Activated CD4-positive, alpha-beta T cell treated with anti-CD3 and anti-CD28 coated beads, Interleukin-2, amount 10 ng/mL, durations not matched to agents 7 days and 5 days (primary cell): ENCODE results near the gene DGKZ. TPM values are rescaled to one million over a fixed set of nuclear protein-coding genes. Genes with fewer than 3 reads are reported as not detected.

Experiments used
- CTCF ChIA-PET: fragments of 350-600 bp; sonication (Branson Sonifier 250); formaldehyde crosslinking; loops from one replicate; lab custom pipeline; 2021; ENCODE audit warnings: antibody characterized with exemption; lab: Charles Lee
- POLR2A ChIA-PET: fragments of 350-600 bp; sonication (Branson Sonifier 250); formaldehyde crosslinking; loops from one replicate; lab custom pipeline; 2021; ENCODE audit warnings: antibody characterized with exemption; lab: Charles Lee
- DNase-seq: peaks from one replicate; pipeline ENCODE4 v3.0.0-alpha.2; 2020
- H3K27ac Mint-ChIP-seq: one replicate; pipeline ENCODE4 v1.8.0; 2021; ENCODE audit warnings: mild to moderate bottlenecking, moderate library complexity, mixed read lengths
- H3K27me3 Mint-ChIP-seq: one replicate; pipeline ENCODE4 v1.8.0; 2021; ENCODE audit warnings: mixed read lengths
- H3K36me3 Mint-ChIP-seq: one replicate; pipeline ENCODE4 v1.8.0; 2021; ENCODE audit warnings: low read depth, mixed read lengths
- H3K4me1 Mint-ChIP-seq: one replicate; pipeline ENCODE4 v1.8.0; 2021; ENCODE audit warnings: mixed read lengths
- H3K4me3 Mint-ChIP-seq: one replicate; pipeline ENCODE4 v1.8.0; 2021; ENCODE audit warnings: mild to moderate bottlenecking, moderate library complexity, mixed read lengths
- H3K9me3 Mint-ChIP-seq: one replicate; pipeline ENCODE4 v1.8.0; 2021; ENCODE audit warnings: mixed read lengths
- total RNA-seq, 2 experiments: library from RNA; stranded (reverse); gene quantifications; one replicate each; pipeline ENCODE4 v1.2.3, GENCODE V29; 2021

DGKZ gene
- total RNA-seq, 2 experiments from 2014 or later = 178 to 187 TPM

- ChIA-PET CTCF (interaction anchor here (4.4 kb wide), 1 partner anchor 29 kb away, joined by 21 read pairs; no protein-coding TSS in a partner anchor), POLR2A (no interaction called here)
- Mint-ChIP-seq H3K27ac (peak within 1 kb of the TSS; percentile 57), H3K4me3 (peak within 1 kb of the TSS; percentile 69), H3K27me3 (peaks cover 20% of the 10 kb centered on the region), H3K9me3 (no peaks in the 10 kb centered on the region), H3K4me1 (peaks cover 11% of the 10 kb centered on the region), H3K36me3 (peaks cover 28% of the 10 kb centered on the region)
- DNase-seq = no peak
Observed at GRCh38 chr11:46381048-46381818, 34.0 kb downstream of the DGKZ start, which contains the start of gene MDK. TSS of gene MDK (plus strand) at chr11:46381669. CDS start at chr11:46382058, 389 bp downstream.

DNA sequence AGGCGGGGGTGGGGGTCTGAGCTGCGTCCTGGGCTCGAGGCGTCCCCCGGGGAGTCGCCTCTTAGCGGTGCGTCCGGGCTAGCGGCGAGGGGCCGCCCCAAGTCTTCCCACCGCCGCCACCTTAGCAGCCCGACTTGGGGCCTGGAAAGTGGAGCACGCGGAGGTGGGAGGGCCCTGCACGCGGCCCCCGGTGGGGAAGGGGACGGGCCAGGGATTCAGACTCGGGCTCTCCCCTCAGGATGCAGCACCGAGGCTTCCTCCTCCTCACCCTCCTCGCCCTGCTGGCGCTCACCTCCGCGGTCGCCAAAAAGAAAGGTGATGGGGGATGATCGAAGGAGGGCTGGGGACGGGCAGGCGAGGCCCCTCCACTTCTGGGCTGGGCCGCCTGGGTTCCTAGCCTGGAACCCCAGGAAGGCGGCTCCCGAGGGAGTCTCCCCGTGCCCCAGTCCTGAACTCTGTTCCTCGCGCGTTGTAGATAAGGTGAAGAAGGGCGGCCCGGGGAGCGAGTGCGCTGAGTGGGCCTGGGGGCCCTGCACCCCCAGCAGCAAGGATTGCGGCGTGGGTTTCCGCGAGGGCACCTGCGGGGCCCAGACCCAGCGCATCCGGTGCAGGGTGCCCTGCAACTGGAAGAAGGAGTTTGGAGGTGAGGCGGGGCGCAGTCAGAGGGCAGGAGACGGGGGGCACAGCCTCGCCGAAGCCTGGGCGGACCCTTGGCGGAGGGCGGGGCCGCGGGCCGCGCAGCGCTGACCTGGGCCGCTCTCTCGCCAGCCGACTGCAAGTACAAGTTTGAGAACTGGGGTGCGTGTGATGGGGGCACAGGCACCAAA, 34.8 kb downstream of the DGKZ start:
- H3K4me1 Mint-ChIP-seq = peaks cover 11% of the 10 kb centered on the region

DNA sequence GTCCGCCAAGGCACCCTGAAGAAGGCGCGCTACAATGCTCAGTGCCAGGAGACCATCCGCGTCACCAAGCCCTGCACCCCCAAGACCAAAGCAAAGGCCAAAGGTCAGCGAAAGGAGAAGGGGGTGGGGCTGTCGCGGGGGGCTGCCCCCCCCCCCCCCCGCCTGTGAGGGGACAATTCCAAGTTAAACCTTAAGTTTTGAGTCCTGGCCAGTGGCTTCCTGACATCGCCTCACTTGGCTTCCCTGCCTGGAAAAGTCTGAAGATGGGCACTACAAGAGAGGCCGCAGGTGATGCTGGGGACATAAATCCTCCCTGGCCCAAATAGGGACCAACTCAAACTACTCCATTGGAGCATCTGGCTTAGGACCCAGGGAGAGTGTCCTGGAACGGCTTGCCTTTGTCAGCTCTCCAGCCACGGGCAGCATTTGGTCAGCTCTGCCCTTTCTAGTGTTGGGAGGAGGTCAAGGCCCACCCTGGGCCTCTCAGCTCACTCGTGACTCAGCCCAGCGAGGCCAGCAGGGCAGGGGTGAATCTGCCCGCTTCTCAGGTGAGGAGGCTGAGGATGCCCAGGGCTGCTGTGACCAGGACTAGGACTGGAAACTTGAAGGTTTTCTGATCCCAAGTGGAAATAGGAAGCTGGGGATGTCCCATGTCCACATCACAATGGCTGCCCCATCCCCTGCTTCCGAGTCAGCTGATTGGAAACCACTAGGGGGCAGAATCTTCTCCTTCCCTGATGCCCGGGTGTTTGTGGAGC, 35.6 kb downstream of the DGKZ start:
- Mint-ChIP-seq H3K27me3 (peaks cover 32% of the 10 kb centered on the region), H3K4me1 (peaks cover 15% of the 10 kb centered on the region), H3K4me3 (no peak overlapping the region), H3K36me3 (peaks cover 12% of the 10 kb centered on the region), H3K27ac (no peak overlapping the region), H3K9me3 (no peaks in the 10 kb centered on the region)
- no peak for DNase-seq
- POLR2A ChIA-PET = no interaction called here
- CTCF ChIA-PET = interaction anchor here (1.2 to 1.5 kb wide), 3 partner anchors 10 to 33 kb away, joined by 4 to 5 read pairs (median 4); no protein-coding TSS in a partner anchor

More for the DNA sequence above, 34.8 kb downstream of the DGKZ start:
- CTCF ChIA-PET = interaction anchor here (1.2 kb wide), 1 partner anchor 32 kb away, joined by 4 read pairs; no protein-coding TSS in a partner anchor
- H3K27ac Mint-ChIP-seq = no peak overlapping the region
- peak overlapping the region; percentile 58 for H3K4me3 Mint-ChIP-seq
- POLR2A ChIA-PET = no interaction called here
- no peak for DNase-seq
- H3K27me3 Mint-ChIP-seq = peaks cover 28% of the 10 kb centered on the region
- peaks cover 20% of the 10 kb centered on the region for H3K36me3 Mint-ChIP-seq
- no peaks in the 10 kb centered on the region for H3K9me3 Mint-ChIP-seq

DNA sequence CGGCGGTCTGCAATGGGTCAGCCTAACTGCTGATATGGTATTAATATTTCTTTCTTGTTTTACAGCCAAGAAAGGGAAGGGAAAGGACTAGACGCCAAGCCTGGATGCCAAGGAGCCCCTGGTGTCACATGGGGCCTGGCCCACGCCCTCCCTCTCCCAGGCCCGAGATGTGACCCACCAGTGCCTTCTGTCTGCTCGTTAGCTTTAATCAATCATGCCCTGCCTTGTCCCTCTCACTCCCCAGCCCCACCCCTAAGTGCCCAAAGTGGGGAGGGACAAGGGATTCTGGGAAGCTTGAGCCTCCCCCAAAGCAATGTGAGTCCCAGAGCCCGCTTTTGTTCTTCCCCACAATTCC, 36.1 kb downstream of the DGKZ start:
- Mint-ChIP-seq H3K4me1 (peaks cover 21% of the 10 kb centered on the region), H3K36me3 (peaks cover 7% of the 10 kb centered on the region), H3K27me3 (peaks cover 38% of the 10 kb centered on the region), H3K27ac (no peak overlapping the region), H3K9me3 (no peaks in the 10 kb centered on the region), H3K4me3 (no peak overlapping the region)
- DNase-seq = no peak
- POLR2A ChIA-PET = no interaction called here
- CTCF ChIA-PET = interaction anchor here (0.6 to 1.5 kb wide), 4 partner anchors 9 to 212 kb away, joined by 3 to 5 read pairs (median 4); no protein-coding TSS in a partner anchor

GRCh38 chr11:46383974-46384701, 36.9 kb downstream of the DGKZ start:
- no peak overlapping the region for H3K27ac Mint-ChIP-seq
- DNase-seq = no peak
- peaks cover 4% of the 10 kb centered on the region for H3K36me3 Mint-ChIP-seq
- peaks cover 22% of the 10 kb centered on the region for H3K4me1 Mint-ChIP-seq
- CTCF ChIA-PET = interaction anchor here (0.6 to 1.5 kb wide), 4 partner anchors 8 to 211 kb away, joined by 3 to 5 read pairs (median 4); no protein-coding TSS in a partner anchor
- H3K27me3 Mint-ChIP-seq = peaks cover 46% of the 10 kb centered on the region
- no peak overlapping the region for H3K4me3 Mint-ChIP-seq
- POLR2A ChIA-PET = no interaction called here
- no peaks in the 10 kb centered on the region for H3K9me3 Mint-ChIP-seq

GRCh38 chr11:46385169-46386004, 38.1 kb downstream of the DGKZ start:
- DNase-seq = no peak
- CTCF ChIA-PET = interaction anchor here (0.7 to 1.1 kb wide), 2 partner anchors 34 to 130 kb away, joined by 3 to 4 read pairs; no protein-coding TSS in a partner anchor
- H3K4me1 Mint-ChIP-seq = peaks cover 23% of the 10 kb centered on the region
- H3K4me3 Mint-ChIP-seq = no peak overlapping the region
- H3K36me3 Mint-ChIP-seq = peaks cover 2% of the 10 kb centered on the region
- peaks cover 58% of the 10 kb centered on the region for H3K27me3 Mint-ChIP-seq
- H3K9me3 Mint-ChIP-seq = no peaks in the 10 kb centered on the region
- POLR2A ChIA-PET = no interaction called here
- H3K27ac Mint-ChIP-seq = no peak overlapping the region

DNA sequence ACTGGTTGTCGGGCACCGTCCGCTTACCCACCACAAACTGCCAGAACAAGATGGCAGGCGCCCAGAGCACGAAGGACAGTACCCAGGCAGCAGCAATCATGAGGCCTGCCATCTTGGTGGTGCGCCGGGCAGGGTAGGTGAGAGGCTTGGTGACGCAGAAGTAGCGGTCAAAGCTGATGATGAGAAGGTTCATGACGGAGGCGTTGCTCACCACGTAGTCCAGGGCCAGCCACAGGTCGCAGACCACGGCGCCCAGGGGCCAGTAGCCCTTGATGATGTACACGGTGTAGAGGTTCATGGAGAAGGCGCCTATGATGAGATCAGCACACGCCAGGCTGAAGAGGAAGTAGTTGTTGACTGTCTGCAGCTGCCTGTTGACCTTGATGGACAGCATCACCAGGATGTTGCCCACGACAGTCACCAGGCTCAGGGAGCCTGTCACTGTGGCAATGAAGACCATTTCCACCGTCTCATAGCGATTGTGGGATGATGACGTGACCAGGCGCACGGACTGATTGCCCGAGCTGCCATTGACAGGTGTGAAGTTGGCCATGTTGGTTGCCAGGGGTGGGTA, 38.8 kb downstream of the DGKZ start:
- Mint-ChIP-seq H3K27me3 (peaks cover 65% of the 10 kb centered on the region), H3K4me1 (peaks cover 23% of the 10 kb centered on the region), H3K27ac (no peak overlapping the region), H3K4me3 (no peak overlapping the region), H3K36me3 (peaks cover 2% of the 10 kb centered on the region), H3K9me3 (no peaks in the 10 kb centered on the region)
- POLR2A ChIA-PET = no interaction called here
- DNase-seq = no peak
- CTCF ChIA-PET = no interaction called here

GRCh38 chr11:46386674-46387073, 39.4 kb downstream of the DGKZ start:
- DNase-seq = no peak
- H3K4me3 Mint-ChIP-seq = no peak overlapping the region
- POLR2A ChIA-PET = no interaction called here

DNA sequence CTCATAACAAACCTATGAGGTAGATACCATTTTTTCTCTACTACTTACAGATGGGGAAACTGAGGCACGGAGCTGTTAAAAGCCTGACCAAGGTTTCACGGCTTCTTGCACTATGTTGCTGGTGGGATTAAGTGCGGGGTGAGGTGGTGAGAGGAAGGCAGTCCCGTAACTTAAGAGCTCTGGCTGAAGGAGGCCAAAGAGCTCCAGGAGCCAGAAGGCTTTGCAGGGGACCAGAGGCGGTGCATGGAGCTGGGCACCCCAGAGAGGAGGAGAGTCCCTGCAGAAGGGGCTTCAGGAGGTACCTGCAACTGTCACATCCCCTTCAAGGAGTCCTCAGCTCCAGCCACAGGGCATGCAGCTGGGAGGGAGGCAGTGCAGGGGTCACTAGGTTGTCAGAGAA, 40.2 kb downstream of the DGKZ start:
- Mint-ChIP-seq H3K36me3 (no peaks in the 10 kb centered on the region), H3K4me1 (peaks cover 18% of the 10 kb centered on the region), H3K27me3 (peaks cover 60% of the 10 kb centered on the region), H3K27ac (no peak overlapping the region), H3K4me3 (no peak overlapping the region), H3K9me3 (no peaks in the 10 kb centered on the region)
- ChIA-PET POLR2A (no interaction called here), CTCF (interaction anchor here (0.5 to 3.0 kb wide), 9 partner anchors 9 to 230 kb away, joined by 3 to 8 read pairs (median 3); partner anchors contain the start of gene ATG13)
- no peak for DNase-seq

More at GRCh38 chr11:46386674-46387073, 39.4 kb downstream of the DGKZ start:
- H3K27ac Mint-ChIP-seq = no peak overlapping the region
- CTCF ChIA-PET = interaction anchor here (0.5 to 3.0 kb wide), 3 partner anchors 18 to 144 kb away, joined by 3 to 8 read pairs (median 3); no protein-coding TSS in a partner anchor
- H3K9me3 Mint-ChIP-seq = no peaks in the 10 kb centered on the region
- peaks cover 65% of the 10 kb centered on the region for H3K27me3 Mint-ChIP-seq
- H3K4me1 Mint-ChIP-seq = peaks cover 23% of the 10 kb centered on the region
- peaks cover 2% of the 10 kb centered on the region for H3K36me3 Mint-ChIP-seq

DNA sequence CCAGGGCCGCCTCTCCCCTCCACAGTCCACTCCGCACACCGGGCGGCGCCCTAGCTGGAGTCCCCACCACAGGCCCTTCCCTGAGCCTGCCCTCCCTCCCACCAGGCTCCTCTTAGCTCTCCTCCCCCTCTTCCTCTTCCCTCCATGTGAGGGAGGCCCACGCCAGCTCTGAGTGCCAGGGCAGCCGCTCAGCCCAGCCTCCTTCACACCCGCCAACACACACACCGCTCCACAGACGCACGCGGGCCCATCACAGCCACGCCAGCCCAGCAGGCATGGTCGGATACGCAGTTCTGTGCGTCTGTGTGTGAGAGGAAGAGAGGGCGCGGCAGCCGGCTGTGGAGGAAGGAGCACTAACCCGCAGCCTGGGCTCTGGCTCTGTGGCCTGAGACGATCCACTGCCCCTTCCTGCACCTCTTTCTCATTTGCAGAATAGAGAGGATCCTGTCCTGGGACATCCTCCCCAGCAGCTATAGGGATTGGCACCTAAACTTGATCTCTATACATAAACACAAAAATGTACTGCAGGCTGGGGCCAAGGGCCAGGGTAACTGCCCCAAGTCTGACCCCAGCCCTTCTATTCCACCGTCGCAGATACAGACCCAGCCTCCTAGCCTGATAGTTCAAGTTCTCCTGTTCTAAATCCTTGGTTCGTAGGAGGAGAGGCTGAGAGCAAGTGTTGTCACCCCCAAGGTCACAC, 40.8 kb downstream of the DGKZ start:
- Mint-ChIP-seq H3K4me1 (peaks cover 23% of the 10 kb centered on the region), H3K27me3 (peaks cover 66% of the 10 kb centered on the region), H3K27ac (no peak overlapping the region), H3K4me3 (no peak overlapping the region), H3K9me3 (no peaks in the 10 kb centered on the region), H3K36me3 (peaks cover 2% of the 10 kb centered on the region)
- DNase-seq = peak; percentile 33
- ChIA-PET POLR2A (no interaction called here), CTCF (interaction anchor here (0.9 to 3.0 kb wide), 13 partner anchors 10 to 229 kb away, joined by 3 to 9 read pairs (median 3); partner anchors contain the start of gene ATG13)
